NCI-H748 treated with DMSO at 0.1 percent for 48 hours (cell line): ENCODE measurements around the gene C3.
"Not testable (repeated sequence)": the region's sequence is repeated elsewhere in the genome, so short reads cannot be mapped to it uniquely, and the experiment has no call there.

Source experiments
- DNase-seq: peaks from one replicate; lab custom pipeline; 2025; lab: John Stamatoyannopoulos, UW

C3 gene

DNA sequence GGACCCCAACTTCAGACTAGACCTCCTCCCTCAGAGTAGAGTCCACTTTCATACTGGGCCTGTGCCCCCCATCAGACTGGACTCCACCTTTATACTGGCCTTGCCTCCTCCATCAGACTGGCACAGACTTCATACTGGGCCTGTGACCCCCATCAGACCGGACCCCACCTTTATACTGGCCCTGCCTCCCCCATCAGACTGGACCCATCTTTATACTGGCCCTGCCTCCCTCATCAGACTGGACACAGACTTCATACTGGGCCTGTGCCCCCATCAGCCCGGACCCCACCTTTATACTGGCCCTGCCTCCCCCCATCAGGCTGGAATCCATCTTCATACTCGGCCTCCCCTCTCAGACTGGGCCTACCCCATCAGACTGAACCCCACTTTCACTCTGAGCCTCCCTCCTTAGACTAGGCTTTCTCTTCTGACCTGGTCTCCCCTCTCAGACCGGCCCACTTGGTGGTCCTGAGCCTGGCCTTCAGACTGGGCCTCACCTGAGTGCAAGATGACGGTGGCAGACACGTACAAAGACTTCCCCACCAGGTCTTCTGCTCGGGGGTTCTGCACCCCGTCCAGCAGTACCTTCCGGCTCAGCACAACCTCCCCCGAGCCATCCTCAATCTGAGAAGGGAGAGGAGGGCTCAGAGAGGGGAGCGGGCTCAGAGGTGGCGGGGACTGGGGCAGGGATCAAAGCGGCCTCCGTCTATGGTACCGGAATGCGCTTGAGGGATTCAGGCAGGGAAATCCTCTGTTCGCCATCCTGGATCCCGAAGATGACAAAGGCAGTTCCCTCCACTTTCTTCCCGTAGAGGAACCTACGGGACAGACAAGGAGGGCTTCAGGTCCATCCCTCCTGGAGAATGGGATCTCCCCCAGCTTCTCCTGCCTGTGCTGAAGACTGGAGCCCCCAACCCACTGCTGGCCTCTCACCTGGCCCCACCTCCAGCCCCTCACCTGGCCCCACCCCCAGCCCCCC, 7.5 kb downstream of the C3 start:
- no peak for DNase-seq

DNA sequence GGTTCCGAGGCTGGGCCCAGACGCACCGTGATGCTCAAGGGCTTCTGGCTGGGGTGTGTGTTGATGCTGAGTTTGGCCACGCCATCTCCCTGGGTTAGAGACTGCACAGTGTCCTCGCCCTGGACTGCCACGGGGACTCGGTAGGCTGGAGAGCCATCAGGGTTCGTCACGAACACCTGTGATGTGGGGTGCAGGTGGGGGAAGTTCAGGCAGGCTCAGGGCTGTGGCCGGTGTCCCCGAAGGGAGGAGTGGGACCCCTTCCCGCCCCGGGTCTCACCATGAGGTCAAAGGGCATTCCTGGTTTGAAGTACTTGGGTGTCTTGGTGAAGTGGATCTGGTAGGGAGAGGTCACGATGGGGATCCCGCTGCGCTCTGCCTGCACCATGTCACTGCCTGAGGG, 8.2 kb downstream of the C3 start:
- DNase-seq: no peak

DNA sequence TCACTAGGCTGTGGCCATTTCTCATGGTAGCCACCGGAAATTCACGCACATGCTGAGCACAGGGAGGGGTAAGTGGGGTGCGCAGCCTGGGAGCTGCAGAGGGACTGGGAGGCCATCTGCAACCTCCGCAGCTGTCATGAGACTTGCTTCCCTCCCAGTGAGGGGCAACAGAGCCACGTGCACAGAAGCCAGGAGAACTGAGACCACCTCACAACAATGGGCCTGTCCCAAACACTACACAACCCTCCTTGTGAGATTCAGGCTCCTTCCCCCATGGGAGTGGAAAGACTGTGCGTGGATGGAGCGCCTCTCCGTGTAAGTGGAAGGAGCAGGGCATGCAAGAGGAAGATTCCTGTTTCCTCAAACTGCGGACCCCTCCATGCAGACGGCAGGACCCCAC, 8.8 kb downstream of the C3 start:
- no peak for DNase-seq

DNA sequence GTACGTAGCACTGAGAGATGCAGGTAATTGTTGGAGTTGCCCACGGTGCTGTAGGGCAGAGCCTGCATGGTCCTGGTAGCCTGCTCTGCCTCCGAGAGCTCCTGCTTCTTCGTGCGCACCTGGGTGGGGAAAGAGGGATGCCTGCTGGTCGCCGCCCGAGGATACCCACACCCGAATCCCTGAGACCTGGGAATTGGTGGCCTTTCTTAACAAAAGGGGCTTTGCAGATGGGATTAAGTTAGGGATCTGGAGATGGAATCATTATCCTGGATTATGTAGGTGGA, 9.4 kb downstream of the C3 start:
- DNase-seq: no peak

DNA sequence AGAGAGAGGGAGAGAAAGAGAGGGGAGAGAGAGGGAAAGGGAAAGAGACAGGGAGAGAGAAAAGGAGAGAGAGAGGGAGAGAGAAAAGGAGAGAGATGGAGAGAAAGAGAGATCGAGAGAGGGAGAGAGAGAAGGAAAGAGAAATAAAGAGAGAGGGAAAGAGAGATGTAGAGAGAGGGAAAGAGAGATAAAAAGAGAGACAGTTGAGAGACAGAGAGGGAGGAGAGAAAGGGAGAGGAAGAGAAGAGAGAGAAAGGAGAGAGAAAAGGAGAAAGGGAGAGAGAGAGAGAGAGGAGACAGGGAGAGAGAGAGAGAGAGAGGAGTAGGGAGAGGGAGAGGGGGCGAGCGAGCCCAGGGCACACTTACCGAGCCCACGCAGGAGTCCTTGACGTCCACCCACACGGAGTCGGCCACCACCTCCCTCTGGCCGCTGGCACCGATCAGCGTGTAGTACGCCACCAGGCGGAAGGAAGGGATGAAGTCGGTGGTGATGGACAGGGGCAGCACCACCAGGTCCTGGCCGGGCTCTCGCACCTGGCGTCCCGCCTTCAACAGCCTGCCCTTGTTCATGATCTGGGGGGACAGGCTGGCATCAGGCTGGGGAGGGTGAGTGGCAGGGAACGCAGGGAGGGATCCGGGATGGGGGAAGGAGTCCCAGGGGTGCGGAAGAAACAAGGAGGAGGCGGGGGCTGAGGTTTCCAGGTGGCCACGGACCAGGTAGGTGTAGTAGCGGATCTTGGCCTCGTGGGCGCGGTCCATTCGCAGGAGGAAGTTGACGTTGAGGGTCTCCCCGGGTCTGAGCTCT, 10.0 kb downstream of the C3 start:
- DNase-seq: no peak

DNA sequence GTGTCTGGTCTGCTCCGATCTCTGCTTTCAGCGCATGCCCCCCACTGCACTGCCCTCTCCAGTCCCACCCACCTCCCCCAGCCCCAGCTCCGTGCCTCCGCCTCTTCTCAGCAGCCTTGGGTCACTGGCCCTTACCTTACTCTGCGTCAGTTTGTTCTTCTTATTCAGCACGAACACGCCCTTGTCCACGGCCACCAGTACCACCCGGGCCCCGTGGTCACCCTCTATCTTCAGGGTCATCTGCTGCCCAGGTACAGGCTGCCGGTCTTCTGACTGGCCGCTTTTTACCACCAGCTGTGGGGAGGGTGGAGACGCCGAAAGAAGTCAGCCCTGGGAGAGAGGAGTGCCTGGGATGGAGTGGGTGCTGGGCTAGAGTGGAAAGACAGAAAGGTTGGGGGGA, 10.9 kb downstream of the C3 start:
- DNase-seq: no peak

DNA sequence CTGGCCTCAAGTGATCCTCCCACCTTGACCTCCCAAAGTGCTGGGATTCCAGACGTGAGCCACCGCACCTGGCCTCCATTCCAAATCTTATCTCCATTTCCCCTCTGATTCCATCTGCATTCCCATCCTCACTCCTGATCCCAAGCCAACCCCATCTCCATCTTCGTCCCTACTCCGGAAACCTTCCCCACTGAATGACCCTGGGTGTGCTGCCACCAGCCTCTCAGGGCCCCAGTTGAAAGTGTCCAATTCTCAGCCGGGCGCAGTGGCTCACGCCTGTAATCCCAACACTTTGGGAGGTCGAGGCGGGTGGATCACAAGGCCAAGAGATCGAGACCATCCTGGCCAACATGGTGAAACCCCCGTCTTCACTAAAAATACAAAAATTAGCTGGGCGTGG, 11.5 kb downstream of the C3 start:
- DNase-seq: not testable (repeated sequence)

DNA sequence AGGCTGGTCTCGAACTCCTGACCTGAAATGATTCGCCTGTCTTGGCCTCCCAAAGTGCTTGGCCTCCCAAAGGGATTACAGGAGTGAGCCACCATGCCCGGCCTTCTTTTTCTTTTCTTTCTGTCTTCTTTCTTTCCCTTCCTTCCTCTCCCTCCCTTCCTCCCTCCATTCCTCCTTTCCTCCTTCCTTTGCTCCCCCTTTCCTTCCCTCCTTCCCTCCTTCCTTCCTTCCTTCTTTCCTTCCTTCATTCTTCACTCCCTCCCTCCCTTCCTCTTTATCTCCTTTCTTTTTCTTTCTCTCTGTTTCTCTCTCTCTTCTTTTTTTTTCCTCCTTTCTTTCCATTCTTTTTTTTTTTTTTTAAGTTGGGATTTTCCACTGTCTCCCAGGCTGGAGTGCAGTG, 12.1 kb downstream of the C3 start:
- DNase-seq: no peak

DNA sequence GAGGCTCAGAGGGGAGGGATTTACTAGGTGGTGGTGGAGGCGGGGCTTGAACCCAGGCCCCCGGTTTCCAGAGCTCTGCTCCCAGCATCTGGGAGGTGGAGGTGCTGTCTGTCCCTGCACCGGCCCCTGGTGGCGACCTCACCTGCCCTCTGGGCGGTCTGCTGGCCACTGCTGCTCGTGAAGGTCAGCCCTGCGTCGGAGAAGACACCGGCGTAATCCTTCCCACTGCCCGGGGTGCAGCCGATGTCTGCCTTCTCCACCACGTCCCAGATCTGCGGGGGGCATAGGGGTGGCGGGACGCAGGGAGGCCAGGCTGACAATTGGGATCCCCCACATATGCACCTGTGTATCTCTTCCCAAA, 12.8 kb downstream of the C3 start:
- no peak for DNase-seq

DNA sequence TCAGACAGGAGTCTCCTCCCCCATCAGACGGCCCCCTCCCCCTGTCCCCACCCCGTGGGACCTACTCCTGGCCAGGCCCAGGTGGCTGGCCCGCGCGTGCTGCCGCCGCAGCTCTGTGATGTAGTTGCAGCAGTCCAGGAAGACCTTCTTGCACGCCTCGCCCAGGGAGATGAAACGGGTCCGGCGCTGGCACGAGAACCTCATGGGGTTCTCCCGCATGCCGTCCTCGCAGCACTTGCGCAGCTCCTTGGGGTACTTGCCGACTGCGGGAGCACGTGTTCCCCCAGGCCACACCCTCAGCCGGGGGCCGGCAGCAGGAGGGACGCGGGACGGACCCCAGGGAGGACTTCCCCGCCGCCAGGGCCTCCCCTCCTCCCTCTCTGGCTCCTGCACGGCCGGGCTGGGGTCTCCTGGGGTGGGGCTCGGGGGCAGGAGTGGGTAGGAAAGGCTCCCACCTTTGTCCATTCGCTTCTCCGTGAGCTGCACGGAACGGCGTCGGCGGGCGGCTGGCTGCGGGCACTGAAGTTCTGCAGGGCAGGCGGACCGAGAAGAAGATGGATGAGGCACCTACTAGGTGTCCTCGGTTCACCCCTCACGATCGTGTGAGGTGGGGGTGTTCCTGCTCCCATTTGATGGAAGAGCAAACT, 13.3 kb downstream of the C3 start:
- DNase-seq: no peak

DNA sequence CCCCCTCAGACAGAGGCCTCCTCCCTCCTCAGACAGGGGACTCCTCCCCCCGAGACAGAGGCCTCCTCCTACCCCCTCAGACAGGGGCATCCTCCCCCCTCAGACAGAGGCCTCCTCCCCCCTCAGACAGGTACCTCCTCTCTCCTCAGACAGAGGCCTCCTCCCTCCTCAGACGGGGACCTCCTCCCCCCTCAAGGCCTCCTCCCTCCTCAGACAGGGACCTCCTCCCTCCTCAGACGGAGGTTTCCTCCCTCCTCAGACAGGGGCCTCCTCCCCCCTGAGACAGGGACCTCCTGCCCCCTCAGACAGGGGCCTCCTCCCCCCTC, 13.9 kb downstream of the C3 start:
- DNase-seq: no peak

DNA sequence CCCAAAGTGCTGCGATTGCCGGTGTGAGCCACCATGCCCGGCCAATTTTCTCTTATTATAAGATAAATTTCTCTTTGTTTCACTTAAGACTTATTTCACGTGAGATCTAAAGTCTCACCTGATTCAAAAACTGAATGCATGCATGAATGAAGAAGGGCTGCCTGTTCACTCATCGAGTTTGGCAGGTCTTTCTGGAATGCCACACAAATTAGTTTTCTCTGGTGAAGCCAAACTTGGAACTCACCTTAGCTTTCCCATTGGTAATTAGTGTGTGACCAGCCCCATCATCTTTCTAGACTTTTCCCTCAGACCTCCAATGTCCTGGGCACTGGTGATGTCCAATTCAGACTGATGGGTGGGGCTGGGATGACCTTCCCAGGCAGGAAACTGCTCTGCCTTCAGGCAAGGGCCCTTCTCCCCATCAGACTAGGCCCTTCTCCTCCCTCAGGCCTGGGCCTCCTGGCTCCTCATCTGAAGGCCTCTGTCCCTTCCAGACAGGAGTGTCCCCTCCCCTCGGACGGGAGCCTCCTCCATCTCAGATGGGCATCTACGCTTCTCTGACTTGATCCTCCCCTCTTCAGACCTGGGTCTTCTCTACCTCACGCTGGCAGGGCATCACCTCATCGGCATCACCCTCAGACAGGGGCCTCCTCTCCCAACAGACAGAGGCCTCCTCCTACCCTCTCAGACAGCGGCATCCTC, 14.4 kb downstream of the C3 start:
- DNase-seq: no peak

DNA sequence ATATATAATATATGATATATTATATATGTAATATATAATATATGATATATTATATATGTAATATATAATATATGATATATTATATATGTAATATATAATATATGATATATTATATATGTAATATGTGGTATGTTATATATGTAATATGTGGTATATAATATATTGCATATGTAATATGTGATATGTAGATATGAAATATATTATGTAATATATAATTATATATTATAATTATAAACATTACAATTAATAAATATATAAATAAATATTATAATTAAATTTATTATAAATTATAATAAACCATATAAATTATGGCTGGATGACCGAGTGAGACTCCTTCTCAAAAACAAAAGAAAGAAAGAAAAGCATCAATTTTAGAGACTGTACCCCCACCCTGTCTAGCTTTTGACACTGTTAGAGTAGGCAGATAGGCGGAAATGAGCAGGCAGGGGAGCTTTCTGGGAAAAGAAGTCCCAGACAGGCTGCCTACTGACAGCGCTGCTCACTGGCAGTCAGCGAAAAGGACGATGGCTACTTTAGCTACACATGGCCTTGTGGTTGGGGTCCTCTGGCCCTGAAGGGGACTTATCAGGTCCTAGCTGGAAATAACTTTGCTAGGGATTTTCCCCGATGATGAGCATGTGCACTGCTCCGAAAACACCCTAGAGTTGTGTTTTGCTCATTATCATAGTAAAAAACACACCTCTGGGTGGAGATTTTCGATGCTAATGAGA, 19.7 kb downstream of the C3 start:
- no peak for DNase-seq

DNA sequence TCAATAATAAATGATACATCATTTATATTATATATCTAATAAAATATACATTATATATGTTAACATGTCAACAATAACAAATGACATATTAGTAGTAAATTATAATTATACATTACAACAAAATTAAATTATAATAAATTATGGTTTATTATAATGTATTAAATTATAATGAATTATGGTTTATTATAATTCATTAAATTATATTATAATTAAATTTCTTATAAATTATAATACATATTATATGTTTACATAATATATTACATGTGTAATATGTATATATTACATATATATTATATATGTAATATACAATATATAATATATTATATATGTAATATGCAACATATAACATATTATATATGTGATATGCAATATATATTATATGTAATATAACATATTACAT, 20.5 kb downstream of the C3 start:
- no peak for DNase-seq

DNA sequence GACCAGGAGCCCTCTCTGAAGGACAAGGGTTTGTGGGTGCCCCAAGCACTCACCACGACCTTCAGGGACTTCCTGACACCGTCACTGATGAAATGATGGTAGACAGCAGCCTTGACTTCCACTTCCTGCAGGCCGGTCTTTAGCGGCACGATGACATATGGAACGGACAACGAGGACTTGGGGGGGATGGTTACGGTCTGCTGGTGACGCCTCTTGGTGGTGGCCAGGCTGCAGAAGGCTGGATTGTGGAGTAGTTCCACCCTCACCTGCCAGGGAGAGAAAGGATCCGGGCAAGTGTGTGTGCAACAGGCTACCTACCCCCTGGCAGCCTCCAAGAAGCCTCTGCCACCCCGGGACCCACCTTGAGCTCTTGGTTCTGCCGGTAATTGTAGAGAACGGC, 23.2 kb downstream of the C3 start:
- no peak for DNase-seq

DNA sequence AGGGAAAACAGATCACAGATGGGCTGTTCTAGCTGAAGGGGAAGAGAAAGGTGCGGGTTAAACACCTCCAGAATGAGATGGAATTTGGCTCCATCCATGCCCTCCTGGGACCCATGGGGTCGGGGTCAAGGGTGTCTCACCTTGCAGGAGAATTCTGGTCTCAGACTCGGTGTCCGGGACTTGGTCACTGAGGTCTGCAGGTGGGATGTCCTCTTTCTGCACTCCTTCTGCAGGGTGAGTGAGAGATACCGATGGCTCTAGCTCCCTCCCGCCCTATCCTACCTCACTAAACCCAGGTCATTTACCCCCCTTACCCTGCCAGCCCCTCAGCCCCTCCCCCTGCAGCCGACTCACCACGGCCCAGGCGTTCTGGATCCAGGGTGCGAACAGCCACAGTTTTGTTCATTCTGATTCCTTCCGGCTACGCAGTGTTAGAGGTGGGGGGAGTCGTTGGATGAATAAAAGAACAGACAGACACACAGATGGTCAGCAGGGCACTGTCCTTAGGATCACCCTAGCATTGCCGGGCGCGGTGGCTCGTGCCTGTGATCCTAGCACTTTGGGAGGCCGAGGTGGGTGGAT, 24.1 kb downstream of the C3 start:
- DNase-seq: no peak

DNA sequence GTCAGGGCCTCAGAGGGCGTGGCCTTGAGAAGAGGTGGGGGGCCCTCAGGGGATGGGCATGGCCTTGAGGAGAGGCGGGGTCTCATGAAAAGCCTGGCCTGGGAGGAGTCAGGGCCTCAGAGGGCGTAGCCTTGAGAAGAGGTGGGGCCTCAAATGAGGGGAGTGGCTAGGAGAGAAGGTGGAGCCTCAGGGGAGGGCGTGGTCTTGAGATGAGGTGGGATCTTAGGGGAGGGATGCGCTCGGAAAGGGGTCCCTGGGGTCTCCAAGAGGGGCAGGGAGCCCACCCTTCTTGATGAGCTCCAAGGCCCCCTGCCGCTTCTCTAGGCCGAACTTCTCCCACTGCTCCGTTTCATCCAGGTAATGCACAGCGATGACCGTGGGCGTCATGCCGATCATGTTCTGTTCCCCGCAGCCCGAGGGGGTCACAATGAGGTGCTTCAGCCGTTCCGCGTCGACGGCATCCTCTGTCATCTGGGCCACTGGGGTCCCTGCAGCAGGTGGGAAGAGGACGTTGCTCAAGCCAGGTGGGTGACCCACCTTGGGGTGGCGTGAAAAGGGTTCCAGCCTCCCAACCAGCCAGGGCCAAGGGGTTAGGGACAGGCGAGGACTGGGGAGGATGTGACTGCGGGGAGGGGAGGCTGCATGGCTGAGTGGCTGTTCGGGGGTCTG, 26.2 kb downstream of the C3 start:
- no peak for DNase-seq

DNA sequence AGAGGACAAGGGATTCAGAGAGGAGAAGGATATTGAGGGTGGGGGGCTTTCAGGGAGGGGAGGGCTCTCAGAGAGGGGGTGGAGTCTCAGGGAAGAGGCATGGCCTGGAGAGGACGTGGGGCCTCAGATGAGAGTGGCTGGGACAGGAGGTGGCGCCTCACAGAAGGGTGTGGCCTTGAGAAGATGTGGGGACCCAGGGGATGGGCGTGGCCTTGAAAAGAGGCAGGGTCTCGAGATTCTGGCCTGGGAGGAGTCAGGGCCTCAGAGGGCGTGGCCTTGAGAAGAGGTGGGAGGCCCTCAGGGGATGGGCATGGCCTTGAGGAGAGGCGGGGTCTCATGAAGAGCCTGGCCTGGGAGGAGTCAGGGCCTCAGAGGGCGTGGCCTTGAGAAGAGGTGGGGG, 26.8 kb downstream of the C3 start:
- no peak for DNase-seq

DNA sequence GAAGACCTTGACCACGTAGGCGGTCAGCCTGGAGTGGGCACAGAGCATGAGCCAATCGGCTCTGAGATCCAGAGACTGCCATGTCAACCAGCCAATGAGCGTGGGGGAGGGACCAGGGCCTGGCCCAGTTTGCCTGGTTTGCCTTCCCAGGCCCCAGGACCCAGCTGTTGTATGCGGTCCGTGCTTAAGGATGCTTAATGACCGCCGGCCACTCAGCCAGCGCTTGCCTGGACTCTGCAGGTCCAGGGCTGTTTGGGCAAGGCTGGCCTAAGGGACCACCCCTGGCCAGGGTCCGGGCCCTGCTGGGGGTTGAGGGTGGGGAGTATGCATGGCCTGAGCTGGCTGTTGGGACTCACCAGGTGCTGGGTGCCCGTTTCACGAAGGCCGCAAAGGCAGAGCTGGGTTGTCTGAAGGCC, 27.4 kb downstream of the C3 start:
- DNase-seq: no peak

DNA sequence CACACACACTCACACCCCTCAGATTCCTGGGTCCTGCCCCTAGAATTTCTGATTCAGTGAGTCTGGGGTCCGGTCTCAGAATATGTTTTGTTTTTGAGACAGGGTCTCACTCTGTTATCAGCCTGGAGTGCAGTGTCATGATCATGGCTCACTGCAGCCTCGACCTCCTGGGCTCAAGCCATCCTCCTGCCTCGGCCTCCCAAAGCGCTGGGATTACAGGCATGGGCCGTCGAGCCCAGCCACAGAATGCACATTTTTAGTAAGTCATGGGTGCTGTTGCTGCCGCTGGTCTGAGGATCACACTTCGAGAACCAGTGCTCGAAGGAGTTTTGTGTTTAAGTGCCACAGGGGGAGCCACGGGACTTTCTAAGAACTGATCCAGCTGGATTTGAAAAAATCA, 28.4 kb downstream of the C3 start:
- no peak for DNase-seq

DNA sequence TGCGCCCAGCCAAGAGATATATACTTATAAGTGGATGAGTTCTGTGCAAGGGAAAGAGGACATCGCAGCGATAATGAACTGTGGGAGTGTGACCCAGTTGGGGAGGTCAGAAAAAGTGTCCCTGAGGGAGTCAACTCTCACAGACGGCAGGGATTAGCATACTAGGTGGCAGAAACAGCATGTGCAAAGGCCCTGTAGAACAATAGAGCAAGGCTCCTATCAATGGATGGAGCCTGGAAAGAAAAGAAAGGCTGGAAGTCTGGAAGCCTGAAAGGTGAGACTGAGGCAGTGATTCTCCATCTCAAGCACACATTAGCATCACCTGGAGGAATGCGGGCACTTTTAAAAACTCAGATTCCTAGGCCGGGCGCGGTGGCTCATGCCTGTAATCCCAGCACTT, 29.1 kb downstream of the C3 start:
- no peak for DNase-seq
